Right atrium auricular region (tissue), 2 donors: ENCODE results near the gene CDC42BPG. TPM values are rescaled to one million over a fixed set of nuclear protein-coding genes. Genes with fewer than 3 reads are reported as not detected.

Experiments used
- DNase-seq: peaks from one replicate; pipeline ENCODE4 v3.0.0-alpha.2; 2019; ENCODE audit warnings: low spot score
- H3K27ac ChIP-seq, 2 donors: fragments of 200-600 bp; sonication (generic); 1 replicate in 1 of 2; 2 replicates in 1 of 2; pipeline ENCODE4 v1.5.1; 2016 to 2019
- H3K27me3 ChIP-seq, 2 donors: fragments of 200-600 bp; sonication (generic); one replicate each; pipeline versions ENCODE4 v1.5.1 to v1.6.0; 2017 to 2019
- H3K36me3 ChIP-seq: fragments of 200-600 bp; sonication (generic); one replicate; pipeline ENCODE4 v1.5.1; 2016
- H3K4me1 ChIP-seq, 2 donors: fragments of 200-600 bp; sonication (generic); one replicate each; pipeline versions ENCODE4 v1.5.1 to v1.6.0; 2017 to 2019
- H3K4me3 ChIP-seq, 2 donors: fragments of 200-600 bp; sonication (generic); 1 replicate in 1 of 2; 2 replicates in 1 of 2; pipeline ENCODE4 v1.5.1; 2017 to 2019; ENCODE audit warnings: mild to moderate bottlenecking in 1 of 2, moderate library complexity in 1 of 2
- H3K9me3 ChIP-seq, 2 donors: fragments of 200-600 bp; sonication (generic); one replicate each; pipeline ENCODE4 v1.5.1; 2019
- total RNA-seq, 2 donors: library from RNA; depleted of rRNA; stranded (reverse); fragments of >200 nt; gene quantifications; one replicate each; pipeline ENCODE4 v1.1.0, GENCODE V29; 2016
- TF ChIP-seq, protein P1 (sequence below), 2 donors: fragments of 200-600 bp; sonication (generic); IDR thresholded peaks; one replicate each; pipeline ENCODE4 v1.5.1; 2019; ENCODE audit warnings: antibody characterized with exemption in 2 of 2

The CDC42BPG gene
- total RNA-seq, 2 donors from 2014 or later: 0.33 to 1.0 TPM

DNA sequence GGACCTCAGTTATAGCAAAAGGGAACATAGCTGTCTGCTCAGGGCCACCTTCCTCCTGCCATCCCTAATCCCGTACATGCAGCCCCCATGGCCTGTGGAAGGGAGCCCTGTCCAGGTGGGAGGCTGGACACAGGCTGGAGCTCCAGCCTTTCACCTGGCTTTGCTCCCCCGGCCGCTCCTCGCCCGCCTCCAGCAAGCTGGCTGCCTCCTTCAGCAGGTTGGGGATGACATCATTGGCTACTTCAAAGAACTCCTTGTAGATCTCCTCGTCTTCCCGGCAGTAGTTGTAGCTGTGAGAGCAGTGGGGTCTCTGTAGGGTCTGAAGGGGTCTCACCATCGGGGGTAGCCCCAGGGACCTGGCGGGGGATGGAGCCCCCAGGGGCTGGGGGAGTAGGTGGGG, 39.0 kb downstream of the CDC42BPG start:
- Histone ChIP-seq H3K4me3 (no peak overlapping the region), H3K9me3 (no peaks in the 10 kb centered on the region), H3K27me3 (no peaks in the 10 kb centered on the region), H3K36me3 (peaks cover 13% of the 10 kb centered on the region), H3K27ac (no peak overlapping the region), H3K4me1 (peaks cover 0 to 38% of the 10 kb centered on the region in 2 donors)
- DNase-seq: no peak
- TF ChIP-seq, protein P1, sequence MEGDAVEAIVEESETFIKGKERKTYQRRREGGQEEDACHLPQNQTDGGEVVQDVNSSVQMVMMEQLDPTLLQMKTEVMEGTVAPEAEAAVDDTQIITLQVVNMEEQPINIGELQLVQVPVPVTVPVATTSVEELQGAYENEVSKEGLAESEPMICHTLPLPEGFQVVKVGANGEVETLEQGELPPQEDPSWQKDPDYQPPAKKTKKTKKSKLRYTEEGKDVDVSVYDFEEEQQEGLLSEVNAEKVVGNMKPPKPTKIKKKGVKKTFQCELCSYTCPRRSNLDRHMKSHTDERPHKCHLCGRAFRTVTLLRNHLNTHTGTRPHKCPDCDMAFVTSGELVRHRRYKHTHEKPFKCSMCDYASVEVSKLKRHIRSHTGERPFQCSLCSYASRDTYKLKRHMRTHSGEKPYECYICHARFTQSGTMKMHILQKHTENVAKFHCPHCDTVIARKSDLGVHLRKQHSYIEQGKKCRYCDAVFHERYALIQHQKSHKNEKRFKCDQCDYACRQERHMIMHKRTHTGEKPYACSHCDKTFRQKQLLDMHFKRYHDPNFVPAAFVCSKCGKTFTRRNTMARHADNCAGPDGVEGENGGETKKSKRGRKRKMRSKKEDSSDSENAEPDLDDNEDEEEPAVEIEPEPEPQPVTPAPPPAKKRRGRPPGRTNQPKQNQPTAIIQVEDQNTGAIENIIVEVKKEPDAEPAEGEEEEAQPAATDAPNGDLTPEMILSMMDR (IDR thresholded peaks at IDR 0.05): no peak

DNA sequence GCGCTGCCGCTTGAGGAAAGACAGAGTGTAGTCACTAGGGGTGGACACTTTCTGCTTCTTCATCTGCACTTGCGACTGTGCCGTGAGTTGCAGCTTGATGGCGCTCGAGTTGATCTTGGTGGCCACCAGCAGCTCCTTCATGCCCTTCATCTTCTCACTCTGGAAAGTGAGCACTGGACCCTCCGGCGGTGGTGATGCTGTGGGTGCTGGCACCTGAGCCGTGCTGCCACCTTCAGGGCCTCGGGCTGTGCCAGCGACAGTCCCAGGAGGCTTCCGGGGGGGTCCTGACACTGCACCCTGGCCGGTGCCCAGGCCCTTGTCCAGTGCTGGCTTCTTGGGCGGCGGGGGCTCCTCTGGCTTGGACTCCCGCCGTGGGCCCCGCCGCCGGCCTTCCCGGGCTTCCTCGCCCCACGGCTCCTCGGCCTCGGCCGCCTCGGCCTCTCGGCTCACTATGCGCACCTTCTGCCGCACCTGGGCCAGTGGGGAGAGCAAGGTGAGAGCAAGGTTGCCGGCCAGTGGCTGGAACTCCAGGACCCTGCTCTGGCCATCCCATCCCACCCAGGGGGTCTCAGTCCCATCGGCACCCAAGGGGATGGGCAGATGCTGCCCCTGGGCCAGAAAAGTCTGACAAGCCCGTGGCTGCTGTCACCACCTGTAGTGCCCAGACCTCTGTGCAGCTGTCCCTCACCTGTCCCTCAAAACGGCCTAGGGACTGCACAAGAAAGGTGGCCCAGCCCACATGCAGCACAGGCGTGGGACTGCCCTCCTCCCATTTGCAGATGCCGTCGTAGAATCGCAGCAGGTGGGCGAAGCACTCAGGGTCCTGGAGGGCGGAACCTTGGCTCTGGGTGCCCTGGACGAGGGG, 39.9 kb downstream of the CDC42BPG start:
- Histone ChIP-seq H3K4me3 (no peak overlapping the region), H3K9me3 (no peaks in the 10 kb centered on the region), H3K36me3 (peaks cover 13% of the 10 kb centered on the region), H3K4me1 (peaks cover 0 to 33% of the 10 kb centered on the region in 2 donors), H3K27ac (peak overlapping the region; percentile 86 to 92), H3K27me3 (no peaks in the 10 kb centered on the region)
- TF ChIP-seq, protein P1 (IDR thresholded peaks at IDR 0.05): no peak
- no peak for DNase-seq

DNA sequence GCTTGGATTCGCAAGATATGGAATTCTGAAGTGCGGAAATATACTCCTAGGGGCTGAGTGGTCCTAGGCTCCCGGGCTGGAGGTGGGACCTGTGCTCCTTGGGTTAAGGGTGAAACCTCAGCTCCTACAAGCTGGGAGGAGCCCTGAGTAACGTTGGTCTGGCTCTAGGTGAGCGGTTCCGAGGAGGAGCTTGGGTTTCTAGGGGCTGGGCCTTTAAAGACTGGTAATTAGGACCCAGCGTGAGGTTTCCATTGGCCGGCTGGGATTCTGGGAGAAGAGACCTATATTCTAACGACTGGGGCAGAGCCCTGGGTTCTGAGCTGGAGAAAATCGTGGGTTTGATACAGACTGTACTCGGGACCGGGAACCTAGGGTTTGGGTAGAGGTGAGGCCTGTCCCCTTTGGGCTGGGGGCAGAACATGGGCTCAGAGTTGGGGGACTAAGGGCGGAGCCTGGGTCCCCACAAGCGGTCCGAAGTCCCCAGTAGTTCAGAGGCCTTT, 40.6 kb downstream of the CDC42BPG start:
- Histone ChIP-seq H3K9me3 (no peaks in the 10 kb centered on the region), H3K4me1 (peaks cover 0 to 27% of the 10 kb centered on the region in 2 donors), H3K36me3 (peaks cover 13% of the 10 kb centered on the region), H3K27ac (peak overlapping the region; percentile 86 to 92), H3K27me3 (no peaks in the 10 kb centered on the region), H3K4me3 (peak overlapping the region; percentile 65 to 71)
- TF ChIP-seq, protein P1 (IDR thresholded peaks at IDR 0.05): no peak
- no peak for DNase-seq

- TF ChIP-seq, protein P1 (IDR thresholded peaks at IDR 0.05): peak; percentile 34 to 41
- peak within 1 kb of the TSS; percentile 86 to 92 for H3K27ac ChIP-seq
- H3K36me3 ChIP-seq: peaks cover 13% of the 10 kb centered on the region
Observed at GRCh38 chr11:64803158-64803845, 41.2 kb downstream of the CDC42BPG start, which contains the start of gene MAP4K2. TSS of gene MAP4K2 (minus strand) at chr11:64803214. CDS start at chr11:64803149, 65 bp downstream.

DNA sequence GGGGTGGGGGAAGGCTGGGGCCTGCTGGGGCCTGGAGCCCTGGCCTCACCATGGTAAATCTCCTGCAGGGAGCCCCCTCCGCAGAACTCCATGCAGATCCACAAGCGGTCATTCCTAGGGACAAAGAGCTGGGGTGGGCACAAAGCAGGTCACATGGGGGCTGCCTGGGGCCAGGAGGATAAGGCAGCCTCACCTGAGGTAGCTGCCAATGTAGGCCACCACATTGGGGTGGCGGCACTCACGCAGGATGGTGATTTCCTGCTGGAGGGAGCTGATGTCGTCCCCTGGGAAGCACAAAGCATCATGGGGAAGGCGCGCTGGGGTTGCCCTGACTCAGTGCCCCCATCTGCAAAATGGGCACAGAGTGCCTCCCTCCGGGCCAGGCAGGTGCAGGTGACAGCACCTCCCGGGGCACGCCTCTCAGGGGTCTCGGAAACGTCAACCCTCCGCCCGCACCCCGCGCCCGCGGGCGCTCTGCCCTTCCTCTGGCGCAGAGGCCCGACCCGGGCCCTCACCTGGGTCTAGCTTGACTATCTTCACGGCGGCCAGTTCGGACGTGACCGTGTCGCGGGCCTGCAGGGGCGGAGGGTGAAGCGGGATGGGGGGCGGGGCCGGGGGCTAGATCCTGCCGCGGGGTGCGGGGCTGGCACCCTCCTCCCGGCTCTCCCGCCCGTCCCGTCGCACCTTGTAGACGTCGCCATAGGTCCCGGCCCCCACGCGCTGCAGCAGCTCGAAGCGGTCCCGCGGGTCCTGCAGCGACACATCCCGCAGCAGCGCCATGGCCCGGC, 41.9 kb downstream of the CDC42BPG start:
- Histone ChIP-seq H3K9me3 (no peaks in the 10 kb centered on the region), H3K36me3 (peaks cover 13% of the 10 kb centered on the region), H3K4me1 (peaks cover 0 to 27% of the 10 kb centered on the region in 2 donors), H3K27me3 (no peaks in the 10 kb centered on the region), H3K27ac (peak overlapping the region; percentile 78 to 92), H3K4me3 (peak overlapping the region; percentile 68 to 71)
- TF ChIP-seq, protein P1 (IDR thresholded peaks at IDR 0.05): no peak
- no peak for DNase-seq

More at GRCh38 chr11:64803158-64803845, 41.2 kb downstream of the CDC42BPG start, which contains the start of gene MAP4K2:
- Histone ChIP-seq H3K4me3 (peak within 1 kb of the TSS; percentile 68 to 71), H3K4me1 (peaks cover 0 to 27% of the 10 kb centered on the region in 2 donors), H3K27me3 (no peaks in the 10 kb centered on the region), H3K9me3 (no peaks in the 10 kb centered on the region)
- DNase-seq: peak; percentile 94
